ENCODE results near the gene NCAPD2.
"Not testable (repeated sequence)": the region's sequence is repeated elsewhere in the genome, so short reads cannot be mapped to it uniquely, and the experiment has no call there.

Gene NCAPD2

DNA sequence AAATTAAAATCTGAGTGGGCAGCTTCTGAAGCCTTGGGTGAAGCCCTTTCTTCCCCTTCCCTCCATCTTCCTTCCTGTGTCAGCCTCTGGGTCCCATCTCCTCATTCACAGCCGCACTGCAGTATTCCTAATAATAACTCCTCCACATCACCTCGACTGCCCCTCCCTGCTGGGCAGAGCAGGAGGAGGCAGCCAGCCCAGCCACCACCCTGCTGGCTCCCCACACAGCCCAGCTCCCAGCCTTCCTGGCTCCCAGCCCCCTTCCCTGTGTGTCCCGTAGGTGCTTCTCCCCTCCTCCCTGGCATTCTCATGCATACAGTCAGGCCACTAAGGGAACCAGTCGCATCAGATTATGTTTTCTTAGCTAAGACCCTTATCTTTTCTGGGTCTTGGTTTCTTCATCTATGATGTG, 58.2 kb downstream of the NCAPD2 start:
- DNase-seq, result no peak

DNA sequence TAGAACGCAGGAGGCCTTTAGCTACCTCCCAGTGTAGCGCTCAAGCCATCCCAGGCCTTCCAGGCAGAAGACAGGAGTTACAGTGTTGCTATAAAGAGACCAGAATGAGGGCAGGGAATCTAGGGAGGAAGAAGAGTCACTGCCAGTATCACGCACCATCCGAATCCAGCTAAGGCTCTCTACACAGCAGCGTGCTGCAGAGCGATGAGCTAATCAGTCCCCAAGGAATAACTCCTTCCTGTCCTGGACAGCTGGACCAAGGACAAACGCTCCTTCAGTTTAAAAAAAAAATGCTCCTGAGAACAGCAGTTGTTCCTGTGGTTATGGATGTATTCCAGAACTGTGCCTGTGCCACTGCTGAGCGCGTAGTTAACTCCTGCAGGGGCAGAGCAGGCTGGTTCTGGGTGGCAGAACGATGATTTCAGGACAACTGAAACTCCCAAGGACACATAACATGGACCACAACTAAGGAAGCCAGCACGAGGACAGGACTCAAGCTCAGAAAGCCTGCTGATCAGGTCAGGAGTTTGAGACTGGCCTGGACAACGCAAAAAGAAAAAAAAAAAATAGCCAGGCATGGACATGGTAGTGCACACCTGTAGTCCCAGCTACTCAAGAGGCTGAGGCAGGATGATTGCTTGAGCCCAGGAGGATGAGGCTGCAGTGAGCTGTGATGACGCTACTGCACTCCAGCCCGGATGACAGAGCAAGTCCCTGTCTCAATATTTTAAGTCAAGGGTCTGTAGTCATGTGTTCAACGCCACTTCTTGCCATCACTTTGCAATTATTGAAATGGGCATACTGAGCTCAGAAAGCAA, 59.4 kb downstream of the NCAPD2 start:
- no peak for DNase-seq

DNA sequence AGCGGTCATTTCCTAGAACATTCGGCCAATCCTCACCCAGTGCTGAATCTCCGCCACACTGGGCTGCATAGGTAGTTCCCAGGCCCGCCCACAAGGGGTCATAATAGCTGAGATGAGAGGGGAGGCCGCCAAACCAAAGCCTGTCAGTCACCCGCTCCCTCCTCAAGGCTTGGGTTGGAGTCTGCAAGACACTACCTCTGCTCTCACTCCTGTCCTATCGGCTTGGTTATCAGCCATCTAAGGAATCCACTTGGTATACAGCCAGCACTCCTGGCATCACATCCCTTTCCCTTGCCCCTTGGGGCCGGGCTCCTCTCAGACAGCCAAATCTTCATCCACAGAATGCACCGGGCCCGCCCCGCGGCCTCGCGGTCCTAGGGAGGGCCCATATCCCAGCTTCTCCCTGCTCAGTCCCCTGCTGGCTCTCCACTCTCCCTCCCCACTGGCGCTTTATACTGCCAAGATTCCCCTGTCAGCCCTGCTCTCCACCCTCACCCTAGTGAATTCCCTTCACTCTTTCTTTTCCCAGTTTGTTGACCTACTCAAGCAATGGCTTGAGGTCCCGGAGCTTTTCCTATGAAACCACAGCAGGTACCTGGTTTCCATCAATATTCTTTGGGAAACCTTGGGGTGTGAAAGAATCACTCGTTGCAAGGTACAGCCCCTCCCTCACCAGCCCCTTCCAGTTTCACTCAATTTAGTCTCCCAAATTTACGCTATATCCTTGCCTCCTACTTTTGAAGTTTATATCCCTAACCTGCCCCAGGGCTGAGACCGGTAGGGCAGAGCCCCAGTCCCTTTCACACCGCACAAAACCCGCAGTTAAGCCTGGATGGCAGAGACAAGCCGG, 60.5 kb downstream of the NCAPD2 start:
- peak; percentile 59 for DNase-seq

DNA sequence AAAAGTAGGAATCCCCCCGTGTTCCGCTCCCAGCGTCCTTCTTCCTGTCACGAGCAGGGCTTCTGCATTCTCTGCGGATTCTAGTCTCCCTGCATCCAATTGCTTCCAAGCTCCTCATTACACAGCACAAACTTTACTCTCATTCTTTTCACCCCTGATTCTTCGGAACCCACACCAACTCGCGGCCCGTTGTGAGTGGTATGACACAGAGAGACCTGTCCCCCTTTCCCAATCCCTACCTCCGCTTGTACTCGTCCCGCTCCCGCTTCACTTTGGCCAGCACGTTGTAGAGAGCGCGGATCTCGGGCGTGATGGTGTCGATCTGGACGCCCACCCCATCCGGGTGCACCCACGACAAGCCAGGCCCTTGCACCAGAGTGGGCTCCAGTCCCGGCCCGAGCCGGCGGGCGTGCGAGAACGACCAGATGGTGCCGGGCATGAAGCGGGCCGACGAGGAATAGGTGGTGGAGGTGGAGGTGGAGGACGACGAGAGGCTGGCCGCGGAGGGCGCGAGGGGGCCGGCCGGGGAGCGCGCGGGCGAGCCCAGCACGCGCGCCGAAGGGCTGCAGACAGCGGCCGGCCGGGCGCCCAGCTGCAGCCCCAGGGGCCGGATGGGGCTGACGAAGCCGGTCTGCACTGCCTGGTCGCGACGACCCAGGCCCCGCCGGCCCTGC, 61.3 kb downstream of the NCAPD2 start:
- no peak for DNase-seq

DNA sequence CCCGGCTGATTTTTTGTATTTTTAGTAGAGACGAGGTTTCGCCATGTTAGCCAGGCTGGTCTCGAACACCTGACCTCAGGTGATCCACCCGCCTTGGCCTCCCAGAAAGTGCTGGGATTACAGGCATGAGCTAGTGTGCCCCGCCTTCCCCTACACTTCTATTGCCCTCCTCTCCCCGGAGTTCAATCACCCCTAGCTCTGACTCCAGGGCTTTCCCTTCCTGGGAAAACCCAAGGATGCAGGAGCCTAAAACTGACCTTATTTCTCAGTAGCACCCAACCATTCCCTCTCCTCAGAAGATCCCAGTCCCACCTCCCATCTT, 62.6 kb downstream of the NCAPD2 start:
- DNase-seq, result not testable (repeated sequence)

DNA sequence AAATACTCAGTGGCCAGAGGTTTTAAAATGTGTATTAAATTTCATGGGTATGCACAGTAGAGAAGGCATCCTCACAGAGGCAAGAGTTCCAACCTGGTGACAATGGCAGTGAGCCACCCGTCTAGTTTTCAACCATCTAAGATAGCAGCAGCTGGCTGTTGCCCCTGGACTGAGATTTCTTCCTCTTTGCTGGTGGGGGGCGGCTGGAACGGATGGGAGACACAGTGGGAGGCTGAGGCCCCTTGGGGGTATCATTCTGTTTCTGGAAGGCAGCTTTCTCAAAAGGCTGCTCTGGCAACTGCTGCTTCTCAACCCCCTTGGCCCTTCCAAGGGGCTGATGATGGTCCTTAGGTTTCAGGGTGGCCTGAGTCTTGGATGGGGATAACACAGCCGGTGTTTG, 63.0 kb downstream of the NCAPD2 start:
- no peak for DNase-seq

DNA sequence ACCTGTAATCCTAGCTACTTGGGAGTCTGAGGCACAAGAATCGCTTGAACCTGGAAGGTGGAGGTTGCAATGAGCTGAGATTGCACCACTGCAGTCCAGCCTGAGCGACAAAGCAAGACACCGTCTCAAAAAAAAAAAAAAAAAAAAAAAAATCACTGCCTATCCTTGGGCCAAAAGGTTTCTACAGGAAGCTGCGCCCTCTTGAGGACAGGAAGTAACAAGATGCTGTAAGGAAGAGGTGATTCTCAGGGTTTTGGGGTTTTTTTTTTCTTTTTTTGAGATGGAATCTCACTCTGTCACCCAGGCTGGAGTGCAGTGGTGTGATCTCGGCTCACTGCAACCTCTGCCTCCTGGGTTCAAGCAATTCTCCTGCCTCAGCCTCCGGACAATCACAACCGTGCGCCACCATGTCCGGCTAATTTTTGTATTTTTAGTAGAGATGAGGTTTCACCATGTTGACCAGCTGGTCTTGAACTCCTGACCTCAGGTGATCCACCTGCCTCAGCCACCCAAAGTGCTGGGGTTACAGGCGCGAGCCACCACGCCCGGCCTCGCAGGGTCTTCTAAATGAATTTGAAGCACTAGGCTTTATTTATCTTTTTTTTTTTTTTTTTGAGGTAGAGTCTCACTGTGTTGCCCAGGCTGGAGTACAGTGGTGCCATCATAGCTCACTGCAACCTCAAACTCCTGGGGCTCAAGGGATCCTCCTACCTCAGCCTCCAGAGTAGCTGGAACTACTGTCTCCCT, 64.3 kb downstream of the NCAPD2 start:
- not testable (repeated sequence) for DNase-seq

DNA sequence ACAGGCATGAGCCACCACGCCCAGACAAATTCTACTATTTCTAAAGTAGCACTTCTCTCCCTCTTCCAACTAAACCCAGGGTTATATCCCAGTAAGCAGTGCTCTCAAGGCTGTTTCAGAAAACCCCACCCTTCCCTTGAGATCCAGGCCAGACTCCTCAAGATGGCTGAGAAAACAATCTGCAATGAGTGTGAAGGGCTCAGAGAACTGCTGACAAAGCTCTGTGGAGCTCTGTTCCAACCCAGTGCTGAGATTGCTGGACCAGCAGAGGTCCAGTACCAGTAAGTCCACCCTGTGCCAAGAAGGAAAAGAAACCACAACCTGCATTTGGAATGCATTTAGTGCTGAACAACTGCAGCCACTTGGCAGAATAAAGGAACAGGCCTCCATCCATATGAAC, 65.6 kb downstream of the NCAPD2 start:
- DNase-seq, result no peak

DNA sequence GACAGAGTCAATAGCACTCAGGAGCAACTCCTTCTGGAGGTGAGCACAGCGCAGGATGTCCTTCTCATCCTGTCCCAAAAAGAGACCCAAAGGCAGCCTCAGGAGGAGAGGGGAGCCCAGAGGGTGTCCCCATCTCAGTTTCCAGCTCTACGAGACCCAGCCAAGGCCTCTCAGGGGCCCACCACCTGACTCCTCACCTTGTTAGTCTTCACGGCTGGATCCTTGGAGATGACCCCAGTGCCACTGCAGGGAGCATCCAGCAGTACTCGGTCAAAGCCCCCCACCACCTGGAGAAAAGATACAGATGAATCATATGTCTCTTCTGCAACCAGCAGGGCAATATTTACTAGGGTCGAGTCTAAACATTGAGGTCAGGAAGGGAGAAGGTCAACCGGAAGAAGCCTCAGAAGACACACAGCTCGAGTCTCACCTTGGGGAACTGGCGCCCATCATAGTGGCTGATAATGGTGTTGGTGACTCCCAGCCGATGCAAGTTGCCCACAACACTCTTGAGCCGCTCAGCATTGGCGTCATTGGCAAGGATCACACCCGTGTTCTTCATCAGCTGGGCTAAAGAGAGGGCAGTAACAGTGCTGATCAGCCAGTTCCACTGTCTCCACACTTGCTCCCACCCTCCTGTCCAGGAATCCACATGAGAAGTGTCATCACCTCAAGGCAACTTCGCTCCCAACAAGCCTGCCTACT, 66.8 kb downstream of the NCAPD2 start:
- DNase-seq, result no peak

DNA sequence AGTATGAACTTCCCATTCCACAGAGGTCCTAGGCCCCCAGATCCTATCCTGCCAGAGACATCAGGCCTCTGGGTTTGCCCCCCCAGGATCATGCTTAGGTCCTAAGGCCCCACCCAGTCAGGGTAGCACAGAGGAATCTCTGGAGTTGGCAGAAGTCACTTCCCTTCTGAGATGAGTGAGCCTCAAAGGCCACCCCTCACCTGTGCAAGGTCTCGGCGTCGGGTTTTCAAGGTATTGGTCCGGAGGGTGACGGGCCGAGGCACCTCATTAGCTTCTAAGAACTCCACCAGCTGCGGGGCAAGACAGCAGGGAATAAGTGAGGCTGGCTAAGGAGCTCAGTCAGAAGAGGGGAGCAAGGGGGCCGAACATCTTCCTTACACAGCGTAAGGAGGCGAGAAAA, 69.0 kb downstream of the NCAPD2 start:
- DNase-seq, result no peak

DNA sequence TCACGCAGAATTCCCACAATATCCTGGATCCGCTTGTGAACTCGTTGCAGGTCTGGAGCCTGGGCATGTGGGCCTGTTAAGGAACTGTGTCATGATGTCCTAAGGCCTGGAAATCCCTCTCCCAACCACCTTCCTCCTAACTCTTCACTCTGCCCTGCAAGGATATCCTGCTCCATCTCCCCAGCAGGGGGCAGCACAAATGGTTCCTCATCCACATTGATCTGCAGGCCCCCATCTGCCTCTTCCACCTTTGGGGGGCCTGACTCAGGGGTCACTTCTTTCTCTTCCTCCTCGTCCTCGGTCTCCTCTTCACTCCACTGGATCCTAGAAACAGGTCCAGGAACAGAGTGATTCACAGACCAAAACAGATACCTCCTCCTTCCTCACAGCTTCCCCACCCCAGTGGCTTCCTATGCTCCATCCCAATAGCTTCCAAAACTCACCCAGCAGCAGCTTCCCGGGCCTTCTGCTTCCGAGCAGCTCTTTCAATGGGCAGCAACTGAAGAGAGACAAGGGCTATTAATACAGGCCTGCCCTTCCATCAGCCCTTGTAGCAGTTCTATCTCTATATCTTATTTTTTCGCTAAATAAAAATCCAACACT, 69.6 kb downstream of the NCAPD2 start:
- peak; percentile 45 for DNase-seq

DNA sequence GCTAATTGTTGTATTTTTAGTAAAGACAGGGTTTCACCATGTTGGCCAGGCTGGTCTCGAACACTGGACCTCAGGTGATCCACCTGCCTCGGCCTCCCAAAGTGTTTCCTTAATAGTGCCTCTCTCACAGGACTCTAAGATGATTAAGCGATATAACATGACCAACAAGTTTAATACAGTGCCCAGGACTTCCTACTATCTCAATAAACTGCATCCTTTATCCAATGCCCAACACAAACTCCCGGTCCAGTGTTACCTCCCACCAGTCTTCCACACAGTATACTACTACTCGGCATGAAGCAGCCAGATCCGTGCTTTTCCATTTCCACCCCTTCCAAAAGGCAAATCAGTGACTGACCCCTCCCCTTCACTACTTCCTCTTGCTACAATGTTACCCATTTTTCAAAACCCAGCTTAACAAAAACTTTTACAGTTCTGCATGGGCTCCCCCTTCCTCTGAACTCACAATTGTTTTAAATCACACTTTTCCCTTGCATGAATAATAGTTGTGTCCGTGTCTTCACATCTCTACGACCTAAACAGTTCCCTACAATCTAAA, 73.3 kb downstream of the NCAPD2 start:
- no peak for DNase-seq

DNA sequence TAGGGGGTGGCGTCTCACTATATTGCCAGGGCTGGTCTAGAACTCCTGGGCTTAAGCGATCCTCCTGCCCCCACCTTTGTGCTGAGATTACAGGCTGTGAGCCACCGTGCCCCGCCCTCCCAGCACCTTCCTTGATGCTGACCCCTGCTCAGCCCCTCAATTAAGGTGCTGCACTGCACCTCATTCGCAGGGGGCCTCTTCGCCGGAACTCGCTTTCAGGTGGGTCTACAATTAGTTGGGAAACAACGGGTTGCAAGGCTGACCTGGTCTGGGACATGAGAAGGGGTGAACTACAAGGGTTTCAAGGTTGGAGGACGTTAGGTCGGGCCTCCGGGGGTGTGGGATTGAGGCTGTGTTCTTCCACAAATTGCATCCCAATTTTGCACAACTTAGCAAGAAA, 75.4 kb downstream of the NCAPD2 start:
- DNase-seq, result no peak

DNA sequence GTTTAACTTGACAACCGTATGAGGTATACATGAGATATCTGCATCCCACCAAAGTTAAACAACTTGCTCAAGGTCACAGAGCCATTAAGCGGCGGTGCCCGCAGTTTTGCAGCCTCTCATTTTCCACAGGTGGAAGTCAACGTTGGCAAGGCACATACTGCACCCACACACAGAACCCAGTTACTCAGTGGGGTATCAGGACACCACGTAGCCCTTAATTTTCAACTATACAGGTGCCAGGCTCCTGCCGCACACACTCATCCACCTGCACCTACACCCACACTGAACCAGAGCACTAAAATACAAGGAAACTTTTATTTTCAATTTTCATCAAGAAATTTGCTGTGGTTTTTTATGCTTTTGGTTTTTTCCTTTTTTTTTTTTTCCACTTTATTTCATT, 75.9 kb downstream of the NCAPD2 start:
- DNase-seq, result no peak

DNA sequence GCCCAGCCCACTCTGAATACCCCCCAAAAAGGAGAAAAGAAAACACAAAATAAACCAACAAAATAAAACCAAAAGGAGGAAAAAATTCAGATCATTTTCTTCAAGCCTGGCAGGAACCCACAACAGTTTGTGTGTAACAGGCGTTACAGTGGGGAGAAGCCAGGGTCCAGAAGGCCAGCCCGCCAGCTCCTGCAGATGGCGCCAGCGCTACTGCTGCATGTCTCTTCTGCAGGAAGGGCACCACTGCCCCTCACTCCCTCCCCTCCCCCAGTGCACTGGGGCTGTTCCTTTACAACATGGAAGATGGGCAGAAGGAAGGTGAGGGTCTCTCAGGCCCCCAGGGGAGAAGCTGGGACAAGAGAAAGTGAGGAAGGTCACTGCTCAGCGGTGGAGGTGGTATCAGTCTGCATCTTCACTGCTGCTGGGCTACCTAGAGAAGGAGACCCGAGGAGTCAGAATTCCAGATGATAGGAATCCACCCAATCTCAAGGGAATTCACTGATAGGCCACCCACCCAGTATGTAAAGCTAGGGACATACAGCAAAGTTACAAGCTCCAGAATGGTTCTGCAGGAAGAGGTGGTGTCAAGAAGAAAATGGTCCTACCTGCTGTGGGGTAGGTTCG, 76.5 kb downstream of the NCAPD2 start:
- no peak for DNase-seq

DNA sequence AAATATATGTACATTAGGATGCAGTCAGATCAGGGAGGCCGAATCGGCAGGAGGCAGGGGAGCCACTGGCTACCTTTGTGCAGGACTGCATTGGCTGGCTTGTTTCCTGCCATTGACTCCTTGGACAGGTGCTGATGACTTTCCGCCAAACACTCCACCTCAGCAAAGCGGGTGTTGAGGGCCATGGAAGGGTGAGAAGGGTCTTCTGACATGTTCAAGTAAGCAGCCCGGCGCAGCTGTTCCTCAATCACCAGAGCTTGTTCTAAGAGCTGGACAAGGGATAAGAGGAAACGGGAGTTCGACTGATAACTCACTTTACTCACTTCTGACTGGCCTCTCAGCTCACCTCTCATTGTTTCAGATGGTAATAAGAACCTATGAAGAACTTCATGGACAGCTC, 79.1 kb downstream of the NCAPD2 start:
- no peak for DNase-seq

DNA sequence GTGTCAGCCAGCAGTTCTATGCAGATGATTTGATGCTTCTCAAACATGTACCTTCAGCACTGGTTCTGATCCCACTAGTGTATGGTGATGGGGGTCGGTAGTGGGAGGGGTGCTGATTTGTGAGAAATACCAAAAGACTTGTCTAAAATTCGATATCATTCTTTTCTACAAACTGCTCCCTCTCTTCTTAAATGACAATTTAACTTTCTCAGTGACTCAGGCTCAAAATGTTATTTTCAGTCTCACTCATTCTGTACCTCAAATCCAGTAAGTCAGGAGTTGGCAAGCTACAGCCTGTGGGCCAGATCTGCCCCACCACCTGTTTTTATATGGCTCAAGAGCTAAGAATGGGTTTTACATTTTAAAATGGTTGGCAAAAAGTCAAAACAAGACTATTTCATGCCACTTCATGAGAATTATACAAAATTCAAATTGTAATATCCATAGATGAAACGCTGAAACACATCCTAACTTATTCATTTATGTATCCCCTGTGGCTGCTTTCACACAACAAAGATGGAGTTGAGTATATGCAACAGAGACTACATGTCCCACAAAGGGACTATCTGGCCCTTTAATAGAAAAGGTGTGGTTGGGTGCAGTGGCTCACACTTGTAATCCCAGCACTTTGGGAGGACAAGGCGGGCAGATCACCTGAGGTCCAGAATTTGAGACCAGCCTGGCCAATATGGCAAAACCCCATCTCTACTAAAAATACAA, 80.8 kb downstream of the NCAPD2 start:
- no peak for DNase-seq

DNA sequence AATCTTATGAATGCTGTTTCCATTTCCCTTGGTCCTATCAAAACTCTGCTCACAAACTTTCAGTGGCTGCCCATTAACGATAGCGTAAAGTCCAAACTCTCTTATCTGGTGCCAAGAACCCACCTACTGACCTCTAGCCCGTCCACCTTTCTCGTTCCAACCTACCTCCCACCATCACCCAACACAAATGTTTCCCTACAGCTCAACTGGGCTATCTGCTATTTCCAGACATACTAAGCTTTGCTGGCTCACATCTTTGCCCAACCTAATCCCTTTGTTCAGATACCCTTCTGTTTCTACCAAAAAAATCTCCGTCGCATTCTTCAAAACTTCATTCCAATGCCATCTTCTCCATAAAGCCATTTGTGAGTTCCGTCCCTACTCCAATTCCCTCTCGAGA, 81.7 kb downstream of the NCAPD2 start:
- no peak for DNase-seq
